Neural progenitor cell (in vitro differentiated cells): ENCODE results near the gene SUGT1. TPM values are rescaled to one million over a fixed set of nuclear protein-coding genes. Genes with fewer than 3 reads are reported as not detected.

ENCODE experiments used
- DNase-seq: peaks from one replicate; pipeline ENCODE4 v3.0.0-alpha.2; 2016; ENCODE audit warnings: low spot score
- H2AFZ ChIP-seq: fragments of 200-600 bp; sonication (generic); replicated peaks from 2 replicates; pipeline ENCODE4 v1.6.1; 2016; ENCODE audit warnings: antibody characterized with exemption
- H3F3A ChIP-seq: fragments of 200-600 bp; sonication (generic); 2 replicates; pipeline ENCODE4 v1.6.1; 2016; ENCODE audit warnings: antibody characterized with exemption, low read depth
- H3K27ac ChIP-seq: fragments of 200-600 bp; sonication (generic); 2 replicates; pipeline ENCODE4 v1.5.1; 2016; ENCODE audit warnings: mild to moderate bottlenecking
- H3K27me3 ChIP-seq: fragments of 200-600 bp; sonication (generic); 2 replicates; pipeline ENCODE4 v1.6.1; 2016; ENCODE audit warnings: mild to moderate bottlenecking, moderate library complexity
- H3K36me3 ChIP-seq: fragments of 200-600 bp; sonication (generic); 2 replicates; pipeline ENCODE4 v1.5.1; 2016
- H3K4me1 ChIP-seq: fragments of 200-600 bp; sonication (generic); 2 replicates; pipeline ENCODE4 v1.6.1; 2016; ENCODE audit warnings: mixed run types
- H3K4me2 ChIP-seq: fragments of 200-600 bp; sonication (generic); 2 replicates; pipeline ENCODE4 v1.6.1; 2016
- H3K4me3 ChIP-seq: fragments of 200-600 bp; sonication (generic); 2 replicates; pipeline ENCODE4 v1.5.1; 2016
- H3K79me2 ChIP-seq: fragments of 200-600 bp; sonication (generic); 2 replicates; pipeline ENCODE4 v1.6.1; 2016; ENCODE audit warnings: low read depth
- H3K9ac ChIP-seq: fragments of 200-600 bp; sonication (generic); 2 replicates; pipeline ENCODE4 v1.6.1; 2016
- H3K9me3 ChIP-seq: fragments of 200-600 bp; sonication (generic); 2 replicates; pipeline ENCODE4 v1.5.1; 2016; ENCODE audit warnings: low read depth
- H4K20me1 ChIP-seq: fragments of 200-600 bp; sonication (generic); 2 replicates; pipeline ENCODE4 v1.6.1; 2016; ENCODE audit warnings: low read depth
- H3K27ac Mint-ChIP-seq: 3 replicates; pipeline ENCODE4 v1.8.0; 2021; ENCODE audit warnings: mixed read lengths
- H3K27me3 Mint-ChIP-seq: 2 replicates; pipeline ENCODE4 v1.8.0; 2022; ENCODE audit warnings: low read depth, mild to moderate bottlenecking, inconsistent platforms, moderate library complexity, mixed read lengths; ENCODE audit not compliant: insufficient read depth
- H3K36me3 Mint-ChIP-seq: 3 replicates; pipeline ENCODE4 v1.8.0; 2021; ENCODE audit warnings: mixed read lengths
- H3K4me1 Mint-ChIP-seq: 3 replicates; pipeline ENCODE4 v1.8.0; 2021; ENCODE audit warnings: mixed read lengths
- H3K4me3 Mint-ChIP-seq: 3 replicates; pipeline ENCODE4 v1.8.0; 2021; ENCODE audit warnings: mild to moderate bottlenecking, moderate library complexity, mixed read lengths
- H3K9me3 Mint-ChIP-seq: 3 replicates; pipeline ENCODE4 v1.8.0; 2020; ENCODE audit warnings: mixed read lengths
- EZH2 ChIP-seq: fragments of 200-600 bp; sonication (generic); IDR thresholded peaks from 2 replicates; pipeline ENCODE4 v1.6.1; 2017; ENCODE audit warnings: antibody characterized with exemption, mild to moderate bottlenecking, moderate library complexity
- EZH2phosphoT487 ChIP-seq: fragments of 200-600 bp; sonication (generic); IDR thresholded peaks from 2 replicates; pipeline ENCODE4 v1.6.1; 2017; ENCODE audit warnings: antibody characterized with exemption
- total RNA-seq: library from RNA; depleted of rRNA; stranded (reverse); fragments of >200 nt; gene quantifications from 2 replicates; pipeline ENCODE4 v1.2.3, GENCODE V29; 2015; ENCODE audit warnings: low replicate concordance
- TF ChIP-seq, protein P1 (sequence below): fragments of 200-600 bp; sonication (generic); IDR thresholded peaks from 2 replicates; pipeline ENCODE4 v1.5.1; 2017; ENCODE audit warnings: antibody characterized with exemption, mild to moderate bottlenecking

Gene SUGT1
- total RNA-seq, 1 donor from 2014 or later = 67.0 TPM

DNA sequence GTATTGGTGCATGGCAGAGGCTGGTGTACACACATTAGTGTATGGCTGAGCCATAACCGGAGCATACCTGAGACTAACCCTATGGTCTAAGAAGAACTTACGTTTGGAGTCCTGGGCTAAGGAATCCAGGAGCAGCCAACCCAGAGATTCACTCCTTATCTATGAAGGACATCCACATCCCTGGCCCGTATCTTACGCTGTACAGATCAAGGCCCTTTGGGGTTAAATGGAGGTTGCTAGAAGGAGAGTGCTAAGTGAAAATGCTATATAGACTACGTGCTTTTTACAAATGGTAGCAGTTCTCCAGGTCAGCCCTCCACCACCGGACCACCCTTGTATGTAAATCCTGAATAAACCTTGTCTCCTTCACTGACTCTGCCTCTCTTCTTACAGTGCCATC, 1.9 kb upstream of the SUGT1 start:
- H3K36me3 ChIP-seq = no peaks in the 10 kb centered on the region
- H3K4me3 Mint-ChIP-seq = no peak overlapping the region
- H3K9me3 Mint-ChIP-seq = no peaks in the 10 kb centered on the region
- H3K27ac Mint-ChIP-seq = peak overlapping the region; percentile 50
- peak overlapping the region; percentile 81 for H3K9ac ChIP-seq
- H3K4me1 Mint-ChIP-seq = peaks cover 7% of the 10 kb centered on the region
- peak overlapping the region; percentile 89 for H3K4me3 ChIP-seq
- peaks cover 11% of the 10 kb centered on the region for H3K36me3 Mint-ChIP-seq
- no peak overlapping the region for H3K27ac ChIP-seq
- no peaks in the 10 kb centered on the region for H3K27me3 Mint-ChIP-seq
- peaks cover 7% of the 10 kb centered on the region for H4K20me1 ChIP-seq
- peaks cover 26% of the 10 kb centered on the region for H3F3A ChIP-seq
- no peaks in the 10 kb centered on the region for H3K27me3 ChIP-seq
- H3K4me1 ChIP-seq = peaks cover 8% of the 10 kb centered on the region
- no peak for TF ChIP-seq EZH2
- no peaks in the 10 kb centered on the region for H3K9me3 ChIP-seq
- peaks cover 57% of the 10 kb centered on the region for H3K79me2 ChIP-seq
- no peak overlapping the region for H2AFZ ChIP-seq
- peak overlapping the region; percentile 84 for H3K4me2 ChIP-seq
- peak; percentile 4 for DNase-seq

DNA sequence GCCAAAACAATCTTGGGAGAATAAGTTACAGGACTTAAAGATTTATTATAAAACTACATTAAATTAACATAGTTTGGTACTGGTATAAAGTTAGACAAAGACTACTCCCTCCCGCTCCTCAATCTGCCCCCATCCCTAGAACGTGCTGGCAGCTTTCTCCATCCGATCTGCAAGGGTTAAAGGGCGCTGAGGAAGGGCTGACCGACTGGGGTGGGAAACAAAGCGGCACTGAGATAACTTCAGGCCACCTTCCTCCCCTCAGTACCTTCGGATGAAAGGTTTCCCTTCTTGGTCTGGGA, 790 bp upstream of the SUGT1 start:
- Histone ChIP-seq H3K4me1 (peaks cover 8% of the 10 kb centered on the region), H3F3A (peaks cover 26% of the 10 kb centered on the region), H3K9me3 (no peaks in the 10 kb centered on the region), H3K4me2 (peak overlapping the region; percentile 84), H3K27ac (peak overlapping the region; percentile 98), H2AFZ (peak overlapping the region; percentile 89), H3K79me2 (peaks cover 68% of the 10 kb centered on the region), H4K20me1 (peaks cover 7% of the 10 kb centered on the region), H3K36me3 (no peaks in the 10 kb centered on the region), H3K9ac (peak overlapping the region; percentile 81), H3K4me3 (peak overlapping the region; percentile 89), H3K27me3 (no peaks in the 10 kb centered on the region)
- peaks cover 11% of the 10 kb centered on the region for H3K36me3 Mint-ChIP-seq
- H3K4me3 Mint-ChIP-seq = no peak overlapping the region
- no peak for DNase-seq
- no peaks in the 10 kb centered on the region for H3K9me3 Mint-ChIP-seq
- H3K27ac Mint-ChIP-seq = no peak overlapping the region
- peaks cover 7% of the 10 kb centered on the region for H3K4me1 Mint-ChIP-seq
- TF ChIP-seq, protein P1, sequence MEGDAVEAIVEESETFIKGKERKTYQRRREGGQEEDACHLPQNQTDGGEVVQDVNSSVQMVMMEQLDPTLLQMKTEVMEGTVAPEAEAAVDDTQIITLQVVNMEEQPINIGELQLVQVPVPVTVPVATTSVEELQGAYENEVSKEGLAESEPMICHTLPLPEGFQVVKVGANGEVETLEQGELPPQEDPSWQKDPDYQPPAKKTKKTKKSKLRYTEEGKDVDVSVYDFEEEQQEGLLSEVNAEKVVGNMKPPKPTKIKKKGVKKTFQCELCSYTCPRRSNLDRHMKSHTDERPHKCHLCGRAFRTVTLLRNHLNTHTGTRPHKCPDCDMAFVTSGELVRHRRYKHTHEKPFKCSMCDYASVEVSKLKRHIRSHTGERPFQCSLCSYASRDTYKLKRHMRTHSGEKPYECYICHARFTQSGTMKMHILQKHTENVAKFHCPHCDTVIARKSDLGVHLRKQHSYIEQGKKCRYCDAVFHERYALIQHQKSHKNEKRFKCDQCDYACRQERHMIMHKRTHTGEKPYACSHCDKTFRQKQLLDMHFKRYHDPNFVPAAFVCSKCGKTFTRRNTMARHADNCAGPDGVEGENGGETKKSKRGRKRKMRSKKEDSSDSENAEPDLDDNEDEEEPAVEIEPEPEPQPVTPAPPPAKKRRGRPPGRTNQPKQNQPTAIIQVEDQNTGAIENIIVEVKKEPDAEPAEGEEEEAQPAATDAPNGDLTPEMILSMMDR = no peak
- TF ChIP-seq EZH2 = no peak
- TF ChIP-seq EZH2phosphoT487 = no peak
- H3K27me3 Mint-ChIP-seq = no peaks in the 10 kb centered on the region

DNA sequence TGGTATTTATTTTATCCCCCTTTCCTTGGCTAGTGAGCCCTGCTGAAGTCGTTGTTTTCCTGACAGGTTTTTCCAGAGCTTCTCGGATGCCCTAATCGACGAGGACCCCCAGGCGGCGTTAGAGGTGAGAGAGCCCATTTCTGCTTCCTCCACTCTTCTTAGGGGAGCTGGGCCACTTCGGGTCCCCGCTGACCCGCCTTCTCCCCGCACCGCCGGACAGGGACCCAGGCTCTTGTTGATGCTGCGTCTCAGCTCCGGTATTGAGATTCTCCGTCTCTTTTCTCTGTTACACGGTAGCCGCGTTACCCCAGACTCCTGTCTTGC, 306 bp downstream of the SUGT1 start:
- H3K27ac ChIP-seq = peak overlapping the region; percentile 98
- no peaks in the 10 kb centered on the region for H3K27me3 ChIP-seq
- TF ChIP-seq, protein P1 = peak; percentile 9
- TF ChIP-seq EZH2 (no peak), EZH2phosphoT487 (no peak)
- peaks cover 11% of the 10 kb centered on the region for H3K36me3 Mint-ChIP-seq
- peak overlapping the region; percentile 89 for H3K4me3 ChIP-seq
- H3K4me2 ChIP-seq = peak overlapping the region; percentile 84
- H3K9me3 ChIP-seq = no peaks in the 10 kb centered on the region
- no peaks in the 10 kb centered on the region for H3K27me3 Mint-ChIP-seq
- H3K9ac ChIP-seq = peak overlapping the region; percentile 81
- DNase-seq = no peak
- peaks cover 2% of the 10 kb centered on the region for H3K36me3 ChIP-seq
- no peak overlapping the region for H3K4me3 Mint-ChIP-seq
- H3K4me1 Mint-ChIP-seq = peaks cover 7% of the 10 kb centered on the region
- peaks cover 8% of the 10 kb centered on the region for H3K4me1 ChIP-seq
- H3F3A ChIP-seq = peaks cover 26% of the 10 kb centered on the region
- H2AFZ ChIP-seq = peak overlapping the region; percentile 42
- H3K79me2 ChIP-seq = peaks cover 79% of the 10 kb centered on the region
- no peaks in the 10 kb centered on the region for H3K9me3 Mint-ChIP-seq
- H3K27ac Mint-ChIP-seq = no peak overlapping the region
- peaks cover 7% of the 10 kb centered on the region for H4K20me1 ChIP-seq

DNA sequence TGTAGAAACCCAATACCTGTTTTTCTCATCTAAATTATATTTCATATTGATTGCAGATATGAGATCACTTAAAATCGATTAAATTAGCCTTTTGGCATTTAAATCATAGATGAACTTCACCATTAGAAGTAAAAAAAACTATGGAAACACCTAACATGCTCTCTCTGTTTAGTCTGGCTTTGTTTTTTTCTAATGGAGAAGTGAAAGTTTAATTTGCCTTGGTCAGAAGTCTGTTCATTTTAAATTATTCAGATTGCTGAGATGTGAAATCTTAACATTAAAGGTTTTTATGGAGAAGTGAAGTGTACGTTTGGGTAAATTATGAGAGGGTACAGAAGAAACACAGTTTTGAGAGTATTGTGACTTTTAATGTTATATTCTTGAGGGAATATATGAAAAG, 6.7 kb downstream of the SUGT1 start:
- no peaks in the 10 kb centered on the region for H3K27me3 ChIP-seq

More for the DNA sequence above, 6.7 kb downstream of the SUGT1 start:
- no peak overlapping the region for H3K27ac Mint-ChIP-seq
- Histone ChIP-seq H3K4me3 (no peak overlapping the region), H3K27ac (no peak overlapping the region), H3F3A (peaks cover 6% of the 10 kb centered on the region), H3K36me3 (peaks cover 33% of the 10 kb centered on the region), H3K9ac (no peak overlapping the region), H4K20me1 (peaks cover 1% of the 10 kb centered on the region), H3K4me2 (no peak overlapping the region), H3K79me2 (peaks cover 47% of the 10 kb centered on the region), H3K9me3 (no peaks in the 10 kb centered on the region), H2AFZ (no peak overlapping the region), H3K4me1 (peaks cover 4% of the 10 kb centered on the region)
- no peak for TF ChIP-seq EZH2
- TF ChIP-seq, protein P1 = no peak
- no peaks in the 10 kb centered on the region for H3K4me1 Mint-ChIP-seq
- no peaks in the 10 kb centered on the region for H3K27me3 Mint-ChIP-seq
- no peak for DNase-seq
- no peaks in the 10 kb centered on the region for H3K9me3 Mint-ChIP-seq
- peaks cover 10% of the 10 kb centered on the region for H3K36me3 Mint-ChIP-seq
- no peak overlapping the region for H3K4me3 Mint-ChIP-seq
